HCT116 (cell line): ENCODE results near the gene KAZN.

Experiments used
- EGR1 ChIP-seq: IDR thresholded peaks from 2 replicates; pipeline ENCODE4 v1.6.1; 2012; ENCODE audit warnings: low read depth
- POLR2AphosphoS5 ChIP-seq: IDR thresholded peaks from 2 replicates; pipeline ENCODE4 v1.6.1; 2011; ENCODE audit warnings: mild to moderate bottlenecking, low read depth, low read length, moderate library complexity
- TF ChIP-seq, protein P1 (sequence below), 3 experiments: fragments of 200-600 bp in 1 of 3; sonication (generic) in 1 of 3; IDR thresholded peaks in 2 of 3; conservative IDR thresholded peaks in 1 of 3; 2 replicates each; pipeline ENCODE4 v1.5.1; 2012 to 2017; ENCODE audit warnings: low read depth in 2 of 3, low read length in 2 of 3, antibody characterized with exemption in 1 of 3, borderline replicate concordance in 1 of 3, control low read depth in 1 of 3, mild to moderate bottlenecking in 1 of 3, mixed read lengths in 1 of 3, mixed run types in 1 of 3, moderate library complexity in 1 of 3; ENCODE audit not compliant: insufficient read depth in 1 of 3
- TF ChIP-seq, protein P2 (sequence below): IDR thresholded peaks from 2 replicates; pipeline ENCODE4 v1.6.1; 2011; ENCODE audit warnings: mild to moderate bottlenecking, low read length, moderate library complexity; ENCODE audit not compliant: insufficient replicate concordance; ENCODE audit errors: extremely low read depth

DNA sequence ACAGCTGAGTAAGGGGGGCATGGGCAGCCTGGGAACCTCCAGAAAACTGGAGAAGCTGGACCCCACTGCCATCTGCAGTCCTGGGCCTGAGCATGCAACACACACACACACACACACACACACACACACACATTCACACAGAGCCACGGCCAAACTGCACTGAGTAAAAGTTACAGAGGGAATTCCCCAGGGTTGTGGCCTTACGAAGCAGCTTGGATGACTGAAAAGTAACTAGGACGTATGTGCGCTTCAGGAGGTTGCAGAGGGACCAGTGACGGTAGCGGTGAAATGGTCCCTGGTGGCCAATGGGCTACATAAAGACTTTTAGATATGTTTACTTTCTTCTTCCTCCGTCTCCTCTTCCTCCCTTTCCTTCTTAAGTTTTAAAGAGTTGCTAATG is 322.6 kb downstream of the KAZN start:
- TF ChIP-seq, protein P1, sequence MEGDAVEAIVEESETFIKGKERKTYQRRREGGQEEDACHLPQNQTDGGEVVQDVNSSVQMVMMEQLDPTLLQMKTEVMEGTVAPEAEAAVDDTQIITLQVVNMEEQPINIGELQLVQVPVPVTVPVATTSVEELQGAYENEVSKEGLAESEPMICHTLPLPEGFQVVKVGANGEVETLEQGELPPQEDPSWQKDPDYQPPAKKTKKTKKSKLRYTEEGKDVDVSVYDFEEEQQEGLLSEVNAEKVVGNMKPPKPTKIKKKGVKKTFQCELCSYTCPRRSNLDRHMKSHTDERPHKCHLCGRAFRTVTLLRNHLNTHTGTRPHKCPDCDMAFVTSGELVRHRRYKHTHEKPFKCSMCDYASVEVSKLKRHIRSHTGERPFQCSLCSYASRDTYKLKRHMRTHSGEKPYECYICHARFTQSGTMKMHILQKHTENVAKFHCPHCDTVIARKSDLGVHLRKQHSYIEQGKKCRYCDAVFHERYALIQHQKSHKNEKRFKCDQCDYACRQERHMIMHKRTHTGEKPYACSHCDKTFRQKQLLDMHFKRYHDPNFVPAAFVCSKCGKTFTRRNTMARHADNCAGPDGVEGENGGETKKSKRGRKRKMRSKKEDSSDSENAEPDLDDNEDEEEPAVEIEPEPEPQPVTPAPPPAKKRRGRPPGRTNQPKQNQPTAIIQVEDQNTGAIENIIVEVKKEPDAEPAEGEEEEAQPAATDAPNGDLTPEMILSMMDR (IDR thresholded peaks at IDR 0.05 in 2 of 3, conservative IDR thresholded peaks at IDR 0.05 in 1 of 3; ENCODE audit: borderline replicate concordance in 1 of 3, insufficient read depth in 1 of 3, low read depth in 2 of 3, low read length in 2 of 3): no peak
- TF ChIP-seq POLR2AphosphoS5: no peak
- TF ChIP-seq, protein P2, sequence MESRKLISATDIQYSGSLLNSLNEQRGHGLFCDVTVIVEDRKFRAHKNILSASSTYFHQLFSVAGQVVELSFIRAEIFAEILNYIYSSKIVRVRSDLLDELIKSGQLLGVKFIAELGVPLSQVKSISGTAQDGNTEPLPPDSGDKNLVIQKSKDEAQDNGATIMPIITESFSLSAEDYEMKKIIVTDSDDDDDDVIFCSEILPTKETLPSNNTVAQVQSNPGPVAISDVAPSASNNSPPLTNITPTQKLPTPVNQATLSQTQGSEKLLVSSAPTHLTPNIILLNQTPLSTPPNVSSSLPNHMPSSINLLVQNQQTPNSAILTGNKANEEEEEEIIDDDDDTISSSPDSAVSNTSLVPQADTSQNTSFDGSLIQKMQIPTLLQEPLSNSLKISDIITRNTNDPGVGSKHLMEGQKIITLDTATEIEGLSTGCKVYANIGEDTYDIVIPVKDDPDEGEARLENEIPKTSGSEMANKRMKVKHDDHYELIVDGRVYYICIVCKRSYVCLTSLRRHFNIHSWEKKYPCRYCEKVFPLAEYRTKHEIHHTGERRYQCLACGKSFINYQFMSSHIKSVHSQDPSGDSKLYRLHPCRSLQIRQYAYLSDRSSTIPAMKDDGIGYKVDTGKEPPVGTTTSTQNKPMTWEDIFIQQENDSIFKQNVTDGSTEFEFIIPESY: no peak
- TF ChIP-seq EGR1: no peak
